ENCODE measurements around the gene SNTG2.

DNA sequence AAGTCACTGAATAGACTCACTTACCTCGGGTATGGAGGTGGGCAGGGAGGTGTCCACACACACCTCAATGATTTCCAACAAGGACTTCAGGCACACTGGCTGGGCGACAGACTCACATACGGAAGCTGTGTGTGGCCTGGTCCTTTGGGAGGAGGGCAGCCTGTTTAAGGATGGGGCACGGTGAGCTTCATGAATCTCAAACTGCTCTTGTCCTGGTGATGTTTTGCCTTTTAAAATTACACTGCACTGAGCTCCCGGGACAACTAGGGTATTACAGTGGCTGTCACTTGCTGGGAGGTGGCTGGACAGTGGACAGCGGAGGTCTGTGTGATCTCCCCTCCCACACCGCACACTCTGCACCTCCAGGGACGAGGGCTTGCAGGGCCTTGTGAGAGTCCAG, 211.6 kb downstream of the SNTG2 start:
- TF ChIP-seq, protein P1, sequence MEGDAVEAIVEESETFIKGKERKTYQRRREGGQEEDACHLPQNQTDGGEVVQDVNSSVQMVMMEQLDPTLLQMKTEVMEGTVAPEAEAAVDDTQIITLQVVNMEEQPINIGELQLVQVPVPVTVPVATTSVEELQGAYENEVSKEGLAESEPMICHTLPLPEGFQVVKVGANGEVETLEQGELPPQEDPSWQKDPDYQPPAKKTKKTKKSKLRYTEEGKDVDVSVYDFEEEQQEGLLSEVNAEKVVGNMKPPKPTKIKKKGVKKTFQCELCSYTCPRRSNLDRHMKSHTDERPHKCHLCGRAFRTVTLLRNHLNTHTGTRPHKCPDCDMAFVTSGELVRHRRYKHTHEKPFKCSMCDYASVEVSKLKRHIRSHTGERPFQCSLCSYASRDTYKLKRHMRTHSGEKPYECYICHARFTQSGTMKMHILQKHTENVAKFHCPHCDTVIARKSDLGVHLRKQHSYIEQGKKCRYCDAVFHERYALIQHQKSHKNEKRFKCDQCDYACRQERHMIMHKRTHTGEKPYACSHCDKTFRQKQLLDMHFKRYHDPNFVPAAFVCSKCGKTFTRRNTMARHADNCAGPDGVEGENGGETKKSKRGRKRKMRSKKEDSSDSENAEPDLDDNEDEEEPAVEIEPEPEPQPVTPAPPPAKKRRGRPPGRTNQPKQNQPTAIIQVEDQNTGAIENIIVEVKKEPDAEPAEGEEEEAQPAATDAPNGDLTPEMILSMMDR (IDR thresholded peaks at IDR 0.05; ENCODE audit: insufficient read depth, low read depth, low read length): no peak
- no peak for TF ChIP-seq EZH2 (IDR thresholded peaks at IDR 0.05; ENCODE audit: insufficient read depth, low read length)
